ENCODE data around the gene OLFM1. TPM values are rescaled to one million over a fixed set of nuclear protein-coding genes. Genes with fewer than 3 reads are reported as not detected.

The OLFM1 gene
- total RNA-seq, 4 donors from 2014 or later: 13.5 to 32.8 (median 25.6) TPM

DNA sequence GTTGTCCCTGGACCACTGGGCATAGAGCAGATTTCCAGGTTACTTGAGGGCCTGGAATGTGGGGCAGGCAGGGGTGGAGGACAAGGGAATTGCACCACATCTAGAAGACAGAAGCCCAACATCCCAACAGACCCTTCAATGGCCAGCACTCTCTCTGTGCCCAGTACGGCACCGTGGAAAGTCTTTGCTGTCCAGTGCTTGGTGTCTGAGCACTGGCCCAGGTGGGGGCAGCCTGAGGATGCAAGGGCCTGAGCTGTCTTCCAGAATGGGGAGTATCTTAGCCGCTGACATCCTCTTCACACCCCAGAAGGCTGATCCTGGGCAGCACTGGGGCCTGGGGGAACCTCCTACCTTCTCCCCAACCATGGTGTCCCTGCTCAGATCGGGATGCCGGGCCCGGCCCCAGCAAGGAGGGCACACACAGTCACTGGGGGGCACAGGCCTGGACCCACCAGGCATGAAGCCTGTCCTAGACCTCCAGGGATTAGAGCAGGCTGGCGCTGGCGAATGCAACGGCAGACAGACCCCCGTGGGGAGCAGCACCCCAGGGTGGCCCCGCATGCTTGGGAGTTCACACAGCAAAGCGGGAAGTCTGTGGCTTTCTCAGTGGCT is 40.6 kb upstream of the OLFM1 start:
- Histone ChIP-seq H3K9me3 (no peaks in the 10 kb centered on the region), H3K4me3 (no peak overlapping the region), H3K36me3 (no peaks in the 10 kb centered on the region), H3K27ac (no peak overlapping the region), H3K27me3 (peaks cover 70% of the 10 kb centered on the region), H3K4me1 (no peaks in the 10 kb centered on the region)
- ATAC-seq: no peak
- TF ChIP-seq, protein P1, sequence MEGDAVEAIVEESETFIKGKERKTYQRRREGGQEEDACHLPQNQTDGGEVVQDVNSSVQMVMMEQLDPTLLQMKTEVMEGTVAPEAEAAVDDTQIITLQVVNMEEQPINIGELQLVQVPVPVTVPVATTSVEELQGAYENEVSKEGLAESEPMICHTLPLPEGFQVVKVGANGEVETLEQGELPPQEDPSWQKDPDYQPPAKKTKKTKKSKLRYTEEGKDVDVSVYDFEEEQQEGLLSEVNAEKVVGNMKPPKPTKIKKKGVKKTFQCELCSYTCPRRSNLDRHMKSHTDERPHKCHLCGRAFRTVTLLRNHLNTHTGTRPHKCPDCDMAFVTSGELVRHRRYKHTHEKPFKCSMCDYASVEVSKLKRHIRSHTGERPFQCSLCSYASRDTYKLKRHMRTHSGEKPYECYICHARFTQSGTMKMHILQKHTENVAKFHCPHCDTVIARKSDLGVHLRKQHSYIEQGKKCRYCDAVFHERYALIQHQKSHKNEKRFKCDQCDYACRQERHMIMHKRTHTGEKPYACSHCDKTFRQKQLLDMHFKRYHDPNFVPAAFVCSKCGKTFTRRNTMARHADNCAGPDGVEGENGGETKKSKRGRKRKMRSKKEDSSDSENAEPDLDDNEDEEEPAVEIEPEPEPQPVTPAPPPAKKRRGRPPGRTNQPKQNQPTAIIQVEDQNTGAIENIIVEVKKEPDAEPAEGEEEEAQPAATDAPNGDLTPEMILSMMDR (IDR thresholded peaks at IDR 0.05): no peak
- TF ChIP-seq POLR2AphosphoS5 (IDR thresholded peaks at IDR 0.05): no peak
- TF ChIP-seq POLR2A (IDR thresholded peaks at IDR 0.05): no peak
- no peak for TF ChIP-seq EP300 (IDR thresholded peaks at IDR 0.05)
- no CpG with 5 or more reads among the region's 12 CpGs for WGBS, 2 donors (ENCODE audit: low coverage in 1 of 2)

DNA sequence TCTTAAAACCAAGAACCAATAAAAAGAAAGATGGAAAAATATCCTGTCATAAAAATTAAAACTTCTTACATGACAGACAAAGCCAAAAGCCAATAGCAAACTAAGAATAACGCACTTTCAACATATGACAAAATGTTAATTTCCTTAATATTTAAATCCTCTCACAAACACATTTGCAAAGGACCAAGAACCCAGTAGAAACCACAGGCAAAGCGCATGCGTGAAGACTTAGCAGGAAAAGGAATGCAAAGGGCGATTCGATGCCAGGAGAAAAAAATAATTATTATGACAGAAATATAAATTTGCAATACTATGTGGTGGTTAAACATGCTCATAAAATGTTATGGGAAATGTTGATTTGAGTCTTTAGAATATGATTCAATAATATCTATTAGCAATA is 39.9 kb upstream of the OLFM1 start:
- TF ChIP-seq EP300 (IDR thresholded peaks at IDR 0.05): no peak
- TF ChIP-seq POLR2A (IDR thresholded peaks at IDR 0.05): no peak
- TF ChIP-seq, protein P1 (IDR thresholded peaks at IDR 0.05): no peak
- no peak for TF ChIP-seq POLR2AphosphoS5 (IDR thresholded peaks at IDR 0.05)
- Histone ChIP-seq H3K36me3 (no peaks in the 10 kb centered on the region), H3K27ac (no peak overlapping the region), H3K4me1 (no peaks in the 10 kb centered on the region), H3K4me3 (no peak overlapping the region), H3K9me3 (peaks cover 0 to 2% (median 0%) of the 10 kb centered on the region in 3 donors), H3K27me3 (peaks cover 76% of the 10 kb centered on the region)
- no peak for ATAC-seq
- WGBS, 2 donors (ENCODE audit: low coverage in 1 of 2): 78 to 87% methylated on average over 5 of the region's 5 CpGs

DNA sequence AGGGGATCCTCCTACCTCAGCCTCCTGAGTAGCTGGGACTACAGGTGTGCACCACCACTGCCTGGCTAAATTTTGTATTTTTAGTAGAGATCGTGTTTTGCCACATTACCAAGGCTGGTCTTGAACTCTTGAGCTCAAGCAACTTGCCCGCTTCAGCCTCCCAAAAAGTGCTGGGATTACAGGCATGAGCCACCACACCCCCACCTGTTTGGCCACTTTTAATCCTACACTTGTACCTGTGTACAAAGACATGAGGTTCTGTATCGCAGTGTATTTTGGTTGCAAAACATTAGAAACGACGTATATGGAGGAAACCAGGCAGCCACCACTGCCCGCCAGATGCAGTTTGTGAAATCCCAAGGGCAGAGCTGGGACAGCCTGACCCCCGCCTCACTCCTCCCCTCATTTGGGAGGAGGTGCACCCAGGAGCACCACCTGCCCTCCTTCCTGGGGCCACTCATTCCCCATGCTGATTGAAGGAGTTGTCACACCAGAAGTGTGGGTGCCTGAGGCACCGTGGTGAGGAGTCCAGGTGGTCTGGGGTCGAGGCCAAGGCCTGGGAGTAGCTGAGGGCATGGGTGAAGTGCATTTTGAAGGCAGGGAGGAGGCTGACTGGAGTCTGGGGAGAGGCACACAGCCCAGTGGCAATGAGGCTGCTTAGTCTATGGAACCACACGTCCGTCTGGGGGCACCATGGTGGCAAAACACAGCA is 39.3 kb upstream of the OLFM1 start:
- peaks cover 76% of the 10 kb centered on the region for H3K27me3 ChIP-seq
- 46 to 60% methylated on average over 2 to 3 of the region's 11 CpGs for WGBS, 2 donors (ENCODE audit: low coverage in 1 of 2)

DNA sequence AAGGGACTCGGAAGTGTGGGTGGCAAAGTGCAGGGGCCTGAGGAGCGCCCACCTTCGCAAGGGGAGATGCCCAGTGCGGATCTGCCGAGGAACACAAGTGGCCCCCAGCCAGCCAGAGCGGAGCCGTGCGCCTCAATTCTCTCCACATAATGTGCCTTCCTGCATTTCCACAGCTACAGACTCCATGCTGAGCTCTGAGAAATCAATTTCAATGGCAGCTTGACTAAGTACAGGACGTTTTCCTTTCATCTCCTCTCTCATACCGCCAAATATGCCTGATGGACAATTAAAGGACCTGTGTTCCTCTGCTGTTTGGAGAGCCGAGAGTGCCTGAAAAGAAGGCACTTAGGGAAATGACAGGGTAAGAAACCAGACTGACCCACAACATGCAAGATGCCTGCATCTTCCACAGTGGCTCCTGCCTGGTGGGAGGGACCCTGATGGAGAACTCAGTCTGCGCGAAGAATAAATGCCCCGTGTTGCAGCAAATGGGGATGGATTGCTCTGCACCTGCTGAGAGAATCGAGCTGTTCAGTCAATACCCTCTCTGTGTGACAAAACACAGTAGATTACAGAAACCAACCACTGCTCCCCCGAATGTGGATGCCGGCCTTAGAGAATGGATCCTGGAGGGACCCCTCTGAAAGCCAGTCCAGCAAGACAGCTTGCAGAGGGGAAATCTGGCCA is 38.6 kb upstream of the OLFM1 start:
- Histone ChIP-seq H3K36me3 (no peaks in the 10 kb centered on the region), H3K27ac (no peak overlapping the region), H3K27me3 (peaks cover 83% of the 10 kb centered on the region), H3K4me1 (no peaks in the 10 kb centered on the region), H3K4me3 (no peak overlapping the region), H3K9me3 (peaks cover 0 to 15% (median 0%) of the 10 kb centered on the region in 3 donors)
- ATAC-seq: no peak
- WGBS, 2 donors (ENCODE audit: low coverage in 1 of 2): 71 to 75% methylated on average over 2 to 12 of the region's 17 CpGs
- TF ChIP-seq POLR2A (IDR thresholded peaks at IDR 0.05) (no peak), EP300 (IDR thresholded peaks at IDR 0.05) (no peak), POLR2AphosphoS5 (IDR thresholded peaks at IDR 0.05) (no peak)
- TF ChIP-seq, protein P1 (IDR thresholded peaks at IDR 0.05): no peak

More for the DNA sequence above, 39.3 kb upstream of the OLFM1 start:
- Histone ChIP-seq H3K36me3 (no peaks in the 10 kb centered on the region), H3K4me1 (no peaks in the 10 kb centered on the region), H3K27ac (no peak overlapping the region), H3K4me3 (no peak overlapping the region), H3K9me3 (peaks cover 0 to 8% (median 0%) of the 10 kb centered on the region in 3 donors)
- TF ChIP-seq EP300 (IDR thresholded peaks at IDR 0.05): no peak
- no peak for TF ChIP-seq POLR2A (IDR thresholded peaks at IDR 0.05)
- TF ChIP-seq, protein P1 (IDR thresholded peaks at IDR 0.05): no peak
- TF ChIP-seq POLR2AphosphoS5 (IDR thresholded peaks at IDR 0.05): no peak
- ATAC-seq: no peak
